ENCODE measurements around the gene SH3GL1. TPM values are rescaled to one million over a fixed set of nuclear protein-coding genes. Genes with fewer than 3 reads are reported as not detected.
A peak's percentile ranks its signal among the peaks of the same experiment; 100 is the strongest.

Gene SH3GL1
- polyA plus RNA-seq, 1 of the 3 experiments (the other 2 are of a cell fraction): 82.8 TPM

DNA sequence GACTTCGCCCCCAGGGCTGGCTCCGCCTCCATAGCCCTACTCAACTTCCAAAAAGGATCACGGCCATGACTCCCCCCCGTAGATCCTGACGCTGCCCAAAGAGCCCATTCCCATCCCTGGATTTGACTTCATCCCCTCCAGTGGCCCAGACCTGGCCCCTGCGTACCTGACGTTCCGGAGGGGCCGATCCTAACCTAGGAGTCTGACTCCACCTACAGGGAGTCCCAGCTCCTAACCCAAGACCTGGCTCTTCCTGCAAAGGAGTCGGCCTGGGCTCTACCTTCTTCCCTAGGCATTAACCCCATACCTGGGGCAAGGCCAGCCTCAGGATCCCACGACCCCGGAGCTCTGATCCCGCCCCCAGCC lies 72.5 kb downstream of the SH3GL1 start:
- no peaks in the 10 kb centered on the region for H3K27me3 ChIP-seq (ENCODE audit: insufficient read depth)
- H4K20me1 ChIP-seq (ENCODE audit: insufficient read depth): no peaks in the 10 kb centered on the region
- H3K27ac ChIP-seq (ENCODE audit: low read depth in 2 of 2, low read length in 1 of 2): peak overlapping the region; percentile 46 to 74; a peak in 3 of 4 replicates
- ChIA-PET POLR2A (interaction anchor here (0.8 to 1.1 kb wide), 3 partner anchors 12 to 37 kb away, joined by 3 to 8 read pairs (median 3); no protein-coding TSS in a partner anchor), CTCF (interaction anchor here (0.7 to 1.1 kb wide), 3 partner anchors 50 to 72 kb away, joined by 3 to 6 read pairs (median 4); partner anchors contain the start of gene SH3GL1)
- H3K36me3 ChIP-seq (replicated peaks in 1 of 2; ENCODE audit: control insufficient read depth in 1 of 2, insufficient read depth in 2 of 2, low read length in 1 of 2): no peaks in the 10 kb centered on the region
- H3K4me1 ChIP-seq (ENCODE audit: control insufficient read depth in 1 of 2, insufficient read depth in 2 of 2, low read depth in 1 of 2, low read length in 1 of 2): peaks cover 0 to 16% of the 10 kb centered on the region in 2 experiments; a peak in 2 of 4 replicates
- TF ChIP-seq TCF12 (IDR thresholded peaks at IDR 0.05) (no peak), GATA2 (CRISPR knock-in tag; IDR thresholded peaks at IDR 0.05) (no peak), FOXJ3 (CRISPR knock-in tag; IDR thresholded peaks at IDR 0.05) (no peak), POLR2AphosphoS5 (IDR thresholded peaks at IDR 0.05; ENCODE audit: low read depth, low read length) (no peak), RXRA (IDR thresholded peaks at IDR 0.05; ENCODE audit: borderline replicate concordance, low read depth) (no peak), NFIC (IDR thresholded peaks at IDR 0.05; ENCODE audit: borderline replicate concordance) (no peak), SIN3A (IDR thresholded peaks at IDR 0.05; ENCODE audit: borderline replicate concordance, low read depth, low read length) (no peak), EZH2phosphoT487 (IDR thresholded peaks at IDR 0.05; ENCODE audit: borderline replicate concordance, low read depth) (no peak), ELF1 (IDR thresholded peaks at IDR 0.05) (no peak)
- TF ChIP-seq, protein P1, sequence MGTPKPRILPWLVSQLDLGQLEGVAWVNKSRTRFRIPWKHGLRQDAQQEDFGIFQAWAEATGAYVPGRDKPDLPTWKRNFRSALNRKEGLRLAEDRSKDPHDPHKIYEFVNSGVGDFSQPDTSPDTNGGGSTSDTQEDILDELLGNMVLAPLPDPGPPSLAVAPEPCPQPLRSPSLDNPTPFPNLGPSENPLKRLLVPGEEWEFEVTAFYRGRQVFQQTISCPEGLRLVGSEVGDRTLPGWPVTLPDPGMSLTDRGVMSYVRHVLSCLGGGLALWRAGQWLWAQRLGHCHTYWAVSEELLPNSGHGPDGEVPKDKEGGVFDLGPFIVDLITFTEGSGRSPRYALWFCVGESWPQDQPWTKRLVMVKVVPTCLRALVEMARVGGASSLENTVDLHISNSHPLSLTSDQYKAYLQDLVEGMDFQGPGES (IDR thresholded peaks at IDR 0.05; ENCODE audit: low read depth, low read length): no peak
- TF ChIP-seq, protein P2, sequence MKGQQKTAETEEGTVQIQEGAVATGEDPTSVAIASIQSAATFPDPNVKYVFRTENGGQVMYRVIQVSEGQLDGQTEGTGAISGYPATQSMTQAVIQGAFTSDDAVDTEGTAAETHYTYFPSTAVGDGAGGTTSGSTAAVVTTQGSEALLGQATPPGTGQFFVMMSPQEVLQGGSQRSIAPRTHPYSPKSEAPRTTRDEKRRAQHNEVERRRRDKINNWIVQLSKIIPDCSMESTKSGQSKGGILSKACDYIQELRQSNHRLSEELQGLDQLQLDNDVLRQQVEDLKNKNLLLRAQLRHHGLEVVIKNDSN (IDR thresholded peaks at IDR 0.05; ENCODE audit: borderline replicate concordance, low read depth): no peak
- TF ChIP-seq, protein P3, sequence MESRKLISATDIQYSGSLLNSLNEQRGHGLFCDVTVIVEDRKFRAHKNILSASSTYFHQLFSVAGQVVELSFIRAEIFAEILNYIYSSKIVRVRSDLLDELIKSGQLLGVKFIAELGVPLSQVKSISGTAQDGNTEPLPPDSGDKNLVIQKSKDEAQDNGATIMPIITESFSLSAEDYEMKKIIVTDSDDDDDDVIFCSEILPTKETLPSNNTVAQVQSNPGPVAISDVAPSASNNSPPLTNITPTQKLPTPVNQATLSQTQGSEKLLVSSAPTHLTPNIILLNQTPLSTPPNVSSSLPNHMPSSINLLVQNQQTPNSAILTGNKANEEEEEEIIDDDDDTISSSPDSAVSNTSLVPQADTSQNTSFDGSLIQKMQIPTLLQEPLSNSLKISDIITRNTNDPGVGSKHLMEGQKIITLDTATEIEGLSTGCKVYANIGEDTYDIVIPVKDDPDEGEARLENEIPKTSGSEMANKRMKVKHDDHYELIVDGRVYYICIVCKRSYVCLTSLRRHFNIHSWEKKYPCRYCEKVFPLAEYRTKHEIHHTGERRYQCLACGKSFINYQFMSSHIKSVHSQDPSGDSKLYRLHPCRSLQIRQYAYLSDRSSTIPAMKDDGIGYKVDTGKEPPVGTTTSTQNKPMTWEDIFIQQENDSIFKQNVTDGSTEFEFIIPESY (IDR thresholded peaks at IDR 0.05; ENCODE audit: borderline replicate concordance, low read depth): no peak
- TF ChIP-seq, protein P4, sequence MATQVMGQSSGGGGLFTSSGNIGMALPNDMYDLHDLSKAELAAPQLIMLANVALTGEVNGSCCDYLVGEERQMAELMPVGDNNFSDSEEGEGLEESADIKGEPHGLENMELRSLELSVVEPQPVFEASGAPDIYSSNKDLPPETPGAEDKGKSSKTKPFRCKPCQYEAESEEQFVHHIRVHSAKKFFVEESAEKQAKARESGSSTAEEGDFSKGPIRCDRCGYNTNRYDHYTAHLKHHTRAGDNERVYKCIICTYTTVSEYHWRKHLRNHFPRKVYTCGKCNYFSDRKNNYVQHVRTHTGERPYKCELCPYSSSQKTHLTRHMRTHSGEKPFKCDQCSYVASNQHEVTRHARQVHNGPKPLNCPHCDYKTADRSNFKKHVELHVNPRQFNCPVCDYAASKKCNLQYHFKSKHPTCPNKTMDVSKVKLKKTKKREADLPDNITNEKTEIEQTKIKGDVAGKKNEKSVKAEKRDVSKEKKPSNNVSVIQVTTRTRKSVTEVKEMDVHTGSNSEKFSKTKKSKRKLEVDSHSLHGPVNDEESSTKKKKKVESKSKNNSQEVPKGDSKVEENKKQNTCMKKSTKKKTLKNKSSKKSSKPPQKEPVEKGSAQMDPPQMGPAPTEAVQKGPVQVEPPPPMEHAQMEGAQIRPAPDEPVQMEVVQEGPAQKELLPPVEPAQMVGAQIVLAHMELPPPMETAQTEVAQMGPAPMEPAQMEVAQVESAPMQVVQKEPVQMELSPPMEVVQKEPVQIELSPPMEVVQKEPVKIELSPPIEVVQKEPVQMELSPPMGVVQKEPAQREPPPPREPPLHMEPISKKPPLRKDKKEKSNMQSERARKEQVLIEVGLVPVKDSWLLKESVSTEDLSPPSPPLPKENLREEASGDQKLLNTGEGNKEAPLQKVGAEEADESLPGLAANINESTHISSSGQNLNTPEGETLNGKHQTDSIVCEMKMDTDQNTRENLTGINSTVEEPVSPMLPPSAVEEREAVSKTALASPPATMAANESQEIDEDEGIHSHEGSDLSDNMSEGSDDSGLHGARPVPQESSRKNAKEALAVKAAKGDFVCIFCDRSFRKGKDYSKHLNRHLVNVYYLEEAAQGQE (IDR thresholded peaks at IDR 0.05; ENCODE audit: low read depth, low read length): no peak
- peaks cover 7% of the 10 kb centered on the region; the same call in 1 of the 2 replicates for H3K79me2 ChIP-seq (ENCODE audit: insufficient read depth)
- WGBS (ENCODE audit: low lambda C conversion rate): 25% methylated on average over 8 of the region's 13 CpGs
- H3K4me2 ChIP-seq: peak overlapping the region; percentile 81
- no peaks in the 10 kb centered on the region for H3K9me2 ChIP-seq
- H2AFZ ChIP-seq (ENCODE audit: low read depth): peak overlapping the region; percentile 91; the same call in 1 of the 2 replicates
- H3K4me3 ChIP-seq (ENCODE audit: low read depth in 2 of 2, low read length in 1 of 2): peak overlapping the region; percentile 54 to 83
- peaks cover 6% of the 10 kb centered on the region for H3F3A ChIP-seq (replicated peaks; ENCODE audit: insufficient read depth)
- no peaks in the 10 kb centered on the region for H3K9me3 ChIP-seq
- DNase-seq: no peak
- peak overlapping the region; percentile 26; the same call in 1 of the 2 replicates for H3K9ac ChIP-seq
